ENCODE measurements around the gene ASIC1.

- TF ChIP-seq CTCF (IDR thresholded peaks at IDR 0.05; ENCODE audit: insufficient read depth, low read depth, low read length) (no peak), EZH2 (IDR thresholded peaks at IDR 0.05; ENCODE audit: insufficient read depth, low read length) (no peak)
Observed at GRCh38 chr12:50041962-50042361, 15.4 kb upstream of the ASIC1 start.
